ENCODE data around the gene TXLNB.

GRCh38 chr6:139294090-139294489 is 2.3 kb upstream of the TXLNB start:
- TF ChIP-seq CTCF (IDR thresholded peaks at IDR 0.05) (no peak), POLR2AphosphoS5 (IDR thresholded peaks at IDR 0.05; ENCODE audit: low read depth, low read length) (no peak)
